Measurements from ENCODE around the gene OXCT2.

The OXCT2 gene

GRCh38 chr1:39760074-39761008 is 10.8 kb downstream of the OXCT2 start:
- H3K4me2 ChIP-seq = no peak overlapping the region
- H4K20me1 ChIP-seq = peaks cover 0 to 5% (median 0%) of the 10 kb centered on the region in 11 experiments; a peak in 1 of 22 replicates
- no peak overlapping the region for H3K4me3 ChIP-seq
- H3K27ac ChIP-seq = no peak overlapping the region; a peak in 1 of 22 replicates
- H3K4me1 ChIP-seq = peaks cover 0 to 8% (median 5%) of the 10 kb centered on the region in 10 experiments; a peak in 13 of 20 replicates
- peaks cover 40 to 54% (median 46%) of the 10 kb centered on the region in 11 experiments for H3K36me3 ChIP-seq
- no peak for TF ChIP-seq Cebpa-rat (IDR thresholded peaks at IDR 0.05)
- H3K27me3 ChIP-seq = no peaks in the 10 kb centered on the region
- H3K9ac ChIP-seq = no peak overlapping the region
- H3K9me3 ChIP-seq (replicated peaks in 1 of 11) = no peaks in the 10 kb centered on the region

GRCh38 chr1:39759436-39759726 is 11.8 kb downstream of the OXCT2 start:
- Histone ChIP-seq H3K4me2 (peak overlapping the region in 1 of 11 experiments; percentile 29; a peak in 1 of 22 replicates), H3K9ac (no peak overlapping the region), H3K36me3 (peaks cover 48 to 63% (median 56%) of the 10 kb centered on the region in 11 experiments), H3K27me3 (no peaks in the 10 kb centered on the region), H3K4me3 (no peak overlapping the region), H3K9me3 (replicated peaks in 1 of 11) (no peaks in the 10 kb centered on the region), H3K27ac (0 out of 22 replicates have a peak overlapping the region, but pooled peaks of 1 of the 11 experiments have one; percentile 17), H3K4me1 (peaks cover 8 to 18% (median 13%) of the 10 kb centered on the region in 10 experiments), H4K20me1 (peaks cover 0 to 5% (median 0%) of the 10 kb centered on the region in 11 experiments; a peak in 1 of 22 replicates)
- TF ChIP-seq Cebpa-rat (IDR thresholded peaks at IDR 0.05) = no peak

GRCh38 chr1:39758556-39759435 is 12.4 kb downstream of the OXCT2 start:
- no peak overlapping the region for H3K4me3 ChIP-seq
- peaks cover 0 to 5% (median 0%) of the 10 kb centered on the region in 11 experiments; a peak in 1 of 22 replicates for H4K20me1 ChIP-seq
- no peak for TF ChIP-seq Cebpa-rat (IDR thresholded peaks at IDR 0.05)
- H3K4me2 ChIP-seq = peak overlapping the region in 1 of 11 experiments; percentile 29; a peak in 1 of 22 replicates
- no peaks in the 10 kb centered on the region for H3K27me3 ChIP-seq
- peaks cover 14 to 24% (median 19%) of the 10 kb centered on the region in 10 experiments for H3K4me1 ChIP-seq
- H3K36me3 ChIP-seq = peaks cover 48 to 69% (median 59%) of the 10 kb centered on the region in 11 experiments
- H3K9ac ChIP-seq = no peak overlapping the region
- H3K27ac ChIP-seq = 0 out of 22 replicates have a peak overlapping the region, but pooled peaks of 1 of the 11 experiments have one; percentile 17
- H3K9me3 ChIP-seq (replicated peaks in 1 of 11) = no peaks in the 10 kb centered on the region

- no peak overlapping the region for H3K4me2 ChIP-seq
- H3K9ac ChIP-seq = no peak overlapping the region
- peaks cover 54 to 82% (median 71%) of the 10 kb centered on the region in 11 experiments for H3K36me3 ChIP-seq
- H3K4me1 ChIP-seq = peaks cover 27 to 37% (median 32%) of the 10 kb centered on the region in 10 experiments
- H3K4me3 ChIP-seq = no peak overlapping the region
- no peaks in the 10 kb centered on the region for H3K27me3 ChIP-seq
- peaks cover 0 to 18% (median 0%) of the 10 kb centered on the region in 11 experiments; a peak in 3 of 22 replicates for H4K20me1 ChIP-seq
- H3K27ac ChIP-seq = no peak overlapping the region
- no peak for TF ChIP-seq Cebpa-rat (IDR thresholded peaks at IDR 0.05)
- H3K9me3 ChIP-seq (replicated peaks in 1 of 11) = no peaks in the 10 kb centered on the region
Measured at GRCh38 chr1:39757501-39757900, 13.6 kb downstream of the OXCT2 start.

GRCh38 chr1:39755965-39756659 is 15.0 kb downstream of the OXCT2 start:
- Histone ChIP-seq H3K4me1 (peaks cover 35 to 49% (median 42%) of the 10 kb centered on the region in 10 experiments), H3K4me3 (no peak overlapping the region), H4K20me1 (peaks cover 0 to 18% (median 0%) of the 10 kb centered on the region in 11 experiments; a peak in 3 of 22 replicates), H3K27ac (no peak overlapping the region), H3K36me3 (peaks cover 68 to 96% (median 84%) of the 10 kb centered on the region in 11 experiments), H3K4me2 (no peak overlapping the region), H3K9ac (no peak overlapping the region), H3K9me3 (replicated peaks in 1 of 11) (no peaks in the 10 kb centered on the region), H3K27me3 (no peaks in the 10 kb centered on the region)
- no peak for TF ChIP-seq Cebpa-rat (IDR thresholded peaks at IDR 0.05)

- no peaks in the 10 kb centered on the region for H3K27me3 ChIP-seq
- H3K4me2 ChIP-seq = peak overlapping the region in 8 of 11 experiments; percentile 71 to 96 (median 84); a peak in 11 of 22 replicates
- H3K4me3 ChIP-seq = no peak overlapping the region
- peaks cover 78 to 100% (median 93%) of the 10 kb centered on the region in 11 experiments for H3K36me3 ChIP-seq
- 0 out of 22 replicates have a peak overlapping the region, but pooled peaks of 2 of the 11 experiments have one; percentile 2 to 22 for H3K9ac ChIP-seq
- no peak for TF ChIP-seq Cebpa-rat (IDR thresholded peaks at IDR 0.05)
- 0 out of 22 replicates have a peak overlapping the region, but pooled peaks of 1 of the 11 experiments have one; percentile 48 for H3K27ac ChIP-seq
- peaks cover 35 to 49% (median 42%) of the 10 kb centered on the region in 10 experiments for H3K4me1 ChIP-seq
- no peaks in the 10 kb centered on the region for H3K9me3 ChIP-seq (replicated peaks in 1 of 11)
- H4K20me1 ChIP-seq = peaks cover 0 to 18% (median 0%) of the 10 kb centered on the region in 11 experiments; a peak in 3 of 22 replicates
Measured at GRCh38 chr1:39754906-39755504, 16.1 kb downstream of the OXCT2 start.

- Histone ChIP-seq H3K36me3 (peaks cover 79 to 100% (median 95%) of the 10 kb centered on the region in 11 experiments), H3K9ac (peak overlapping the region in 8 of 11 experiments; percentile 22 to 66 (median 40); a peak in 7 of 22 replicates), H4K20me1 (peaks cover 0 to 14% (median 0%) of the 10 kb centered on the region in 11 experiments; a peak in 3 of 22 replicates), H3K4me2 (peak overlapping the region; percentile 70 to 96 (median 80); a peak in 21 of 22 replicates), H3K27me3 (no peaks in the 10 kb centered on the region), H3K4me1 (peaks cover 29 to 49% (median 40%) of the 10 kb centered on the region in 10 experiments), H3K4me3 (0 out of 20 replicates have a peak overlapping the region, but pooled peaks of 2 of the 10 experiments have one; percentile 18 to 42), H3K9me3 (replicated peaks in 1 of 11) (no peaks in the 10 kb centered on the region), H3K27ac (peak overlapping the region in 10 of 11 experiments; percentile 38 to 70 (median 53); a peak in 18 of 22 replicates)
- no peak for TF ChIP-seq Cebpa-rat (IDR thresholded peaks at IDR 0.05)
Measured at GRCh38 chr1:39754026-39754570, 17.1 kb downstream of the OXCT2 start.

All from BLaER1 treated with 17β-estradiol and CSF1 and Interleukin-3, amounts not matched to agents 10 nM and 100 nM (cell line).